Measurements from ENCODE around the gene TGIF2.
A peak's percentile ranks its signal among the peaks of the same experiment; 100 is the strongest.
"Not testable (repeated sequence)": the region's sequence is repeated elsewhere in the genome, so short reads cannot be mapped to it uniquely, and the experiment has no call there.

The TGIF2 gene

DNA sequence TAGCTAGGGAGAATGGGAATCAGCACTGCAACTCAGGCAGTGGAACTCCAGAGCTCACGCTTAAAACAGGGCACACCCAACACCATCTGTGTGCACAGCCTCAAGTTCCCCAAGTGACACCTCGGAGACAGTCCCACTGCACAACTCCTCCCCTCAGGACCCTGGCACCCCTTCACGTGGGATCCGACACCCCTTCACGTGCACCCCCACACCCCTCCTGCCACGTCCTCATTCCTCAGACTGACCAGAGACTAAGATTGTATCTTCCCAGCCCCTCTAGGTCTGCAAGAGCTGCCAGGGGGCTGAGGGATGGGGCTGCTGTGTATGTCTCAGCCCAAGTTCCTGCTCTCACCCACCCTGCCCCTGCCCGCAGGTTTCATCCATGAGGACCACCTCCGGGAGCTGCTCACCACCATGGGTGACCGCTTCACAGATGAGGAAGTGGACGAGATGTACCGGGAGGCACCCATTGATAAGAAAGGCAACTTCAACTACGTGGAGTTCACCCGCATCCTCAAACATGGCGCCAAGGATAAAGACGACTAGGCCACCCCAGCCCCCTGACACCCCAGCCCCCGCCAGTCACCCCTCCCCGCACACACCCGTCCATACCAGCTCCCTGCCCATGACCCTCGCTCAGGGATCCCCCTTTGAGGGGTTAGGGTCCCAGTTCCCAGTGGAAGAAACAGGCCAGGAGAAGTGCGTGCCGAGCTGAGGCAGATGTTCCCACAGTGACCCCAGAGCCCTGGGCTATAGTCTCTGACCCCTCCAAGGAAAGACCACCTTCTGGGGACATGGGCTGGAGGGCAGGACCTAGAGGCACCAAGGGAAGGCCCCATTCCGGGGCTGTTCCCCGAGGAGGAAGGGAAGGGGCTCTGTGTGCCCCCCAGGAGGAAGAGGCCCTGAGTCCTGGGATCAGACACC, 24.4 kb upstream of the TGIF2 start:
- H3K4me3 ChIP-seq (ENCODE audit: insufficient read length, low read depth), result no peak overlapping the region
- TF ChIP-seq YY1 (IDR thresholded peaks at IDR 0.05; ENCODE audit: insufficient read depth, insufficient read length) (no peak), SUZ12 (IDR thresholded peaks at IDR 0.05; ENCODE audit: extremely low read depth, insufficient read depth, insufficient read length) (no peak), ZNF274 (IDR thresholded peaks at IDR 0.05; ENCODE audit: low read depth, low read length) (no peak)
- H3K4me1 ChIP-seq (ENCODE audit: insufficient read depth, insufficient read length), result peaks cover 15% of the 10 kb centered on the region
- no peaks in the 10 kb centered on the region for H3K27me3 ChIP-seq (ENCODE audit: insufficient read depth, insufficient read length)
- H3K36me3 ChIP-seq (ENCODE audit: insufficient read depth, insufficient read length, low read length), result peaks cover 67% of the 10 kb centered on the region
- DNase-seq (ENCODE audit: low read depth, low spot score), result no peak
- no peaks in the 10 kb centered on the region for H3K9me3 ChIP-seq (ENCODE audit: insufficient read depth, low read length)
- no peak overlapping the region for H3K9ac ChIP-seq (ENCODE audit: insufficient read length, low read depth)

DNA sequence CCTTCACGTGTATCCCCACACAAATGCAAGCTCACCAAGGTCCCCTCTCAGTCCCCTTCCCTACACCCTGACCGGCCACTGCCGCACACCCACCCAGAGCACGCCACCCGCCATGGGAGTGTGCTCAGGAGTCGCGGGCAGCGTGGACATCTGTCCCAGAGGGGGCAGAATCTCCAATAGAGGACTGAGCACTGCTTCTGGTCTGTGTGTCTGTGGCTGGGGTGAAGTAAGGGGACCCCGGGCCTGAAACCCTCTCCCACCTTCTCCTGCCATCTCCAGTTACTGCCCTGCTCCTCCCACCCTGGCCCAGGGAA, 23.8 kb upstream of the TGIF2 start:
- Histone ChIP-seq H3K27me3 (ENCODE audit: insufficient read depth, insufficient read length) (no peaks in the 10 kb centered on the region), H3K4me3 (ENCODE audit: insufficient read length, low read depth) (no peak overlapping the region), H3K9me3 (ENCODE audit: insufficient read depth, low read length) (no peaks in the 10 kb centered on the region), H3K36me3 (ENCODE audit: insufficient read depth, insufficient read length, low read length) (peaks cover 60% of the 10 kb centered on the region), H3K4me1 (ENCODE audit: insufficient read depth, insufficient read length) (peaks cover 9% of the 10 kb centered on the region), H3K9ac (ENCODE audit: insufficient read length, low read depth) (no peak overlapping the region)
- DNase-seq (ENCODE audit: low read depth, low spot score), result no peak
- TF ChIP-seq SUZ12 (IDR thresholded peaks at IDR 0.05; ENCODE audit: extremely low read depth, insufficient read depth, insufficient read length), result no peak
- no peak for TF ChIP-seq YY1 (IDR thresholded peaks at IDR 0.05; ENCODE audit: insufficient read depth, insufficient read length)
- TF ChIP-seq ZNF274 (IDR thresholded peaks at IDR 0.05; ENCODE audit: low read depth, low read length), result no peak

DNA sequence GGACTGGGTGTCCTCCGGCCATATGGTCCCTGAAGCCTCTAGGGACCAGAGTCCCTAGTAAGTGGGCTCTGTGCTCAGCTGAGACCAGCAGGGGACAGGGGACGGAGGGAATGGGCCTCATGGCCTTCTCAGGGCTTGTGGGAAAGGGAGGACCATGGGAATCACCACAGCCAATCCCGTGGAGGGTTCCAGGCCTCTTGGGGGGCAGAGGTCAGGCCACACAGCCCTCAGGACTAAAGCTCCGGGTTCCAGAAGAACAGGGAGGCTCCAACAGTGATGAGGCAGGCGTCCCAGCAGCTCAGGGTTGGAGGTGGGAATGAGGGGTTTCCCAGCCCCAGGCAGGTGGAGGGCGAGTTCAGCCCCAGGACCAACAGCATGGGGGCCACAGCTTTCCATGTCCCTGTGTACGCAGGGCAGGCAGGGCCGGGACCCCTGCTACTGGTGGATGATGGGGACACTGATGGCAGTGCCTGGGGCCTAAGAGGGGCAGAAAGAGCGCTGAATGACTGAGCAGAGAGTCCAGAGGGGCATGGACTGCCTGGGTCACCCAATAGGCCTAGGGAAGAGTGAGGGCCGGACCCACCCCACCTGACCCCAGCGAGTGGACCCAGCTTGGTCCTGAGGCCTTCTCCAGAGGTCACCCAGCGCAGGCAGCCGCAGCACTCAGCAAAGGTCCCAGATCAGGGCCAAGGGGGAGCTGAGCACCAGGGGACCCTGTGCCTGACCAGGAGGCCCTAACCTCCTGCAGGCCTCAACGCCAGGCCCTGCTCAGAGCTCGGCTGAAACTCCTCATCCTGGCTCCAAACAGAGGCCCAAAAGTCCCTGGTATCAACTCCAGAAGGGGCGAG, 23.2 kb upstream of the TGIF2 start:
- no peak overlapping the region for H3K4me3 ChIP-seq (ENCODE audit: insufficient read length, low read depth)
- H3K9ac ChIP-seq (ENCODE audit: insufficient read length, low read depth), result peak overlapping the region; percentile 1
- H3K9me3 ChIP-seq (ENCODE audit: insufficient read depth, low read length), result no peaks in the 10 kb centered on the region
- peaks cover 8% of the 10 kb centered on the region for H3K4me1 ChIP-seq (ENCODE audit: insufficient read depth, insufficient read length)
- no peaks in the 10 kb centered on the region for H3K27me3 ChIP-seq (ENCODE audit: insufficient read depth, insufficient read length)
- H3K36me3 ChIP-seq (ENCODE audit: insufficient read depth, insufficient read length, low read length), result peaks cover 55% of the 10 kb centered on the region
- DNase-seq (ENCODE audit: low read depth, low spot score), result no peak
- TF ChIP-seq ZNF274 (IDR thresholded peaks at IDR 0.05; ENCODE audit: low read depth, low read length), result no peak
- TF ChIP-seq YY1 (IDR thresholded peaks at IDR 0.05; ENCODE audit: insufficient read depth, insufficient read length), result no peak

DNA sequence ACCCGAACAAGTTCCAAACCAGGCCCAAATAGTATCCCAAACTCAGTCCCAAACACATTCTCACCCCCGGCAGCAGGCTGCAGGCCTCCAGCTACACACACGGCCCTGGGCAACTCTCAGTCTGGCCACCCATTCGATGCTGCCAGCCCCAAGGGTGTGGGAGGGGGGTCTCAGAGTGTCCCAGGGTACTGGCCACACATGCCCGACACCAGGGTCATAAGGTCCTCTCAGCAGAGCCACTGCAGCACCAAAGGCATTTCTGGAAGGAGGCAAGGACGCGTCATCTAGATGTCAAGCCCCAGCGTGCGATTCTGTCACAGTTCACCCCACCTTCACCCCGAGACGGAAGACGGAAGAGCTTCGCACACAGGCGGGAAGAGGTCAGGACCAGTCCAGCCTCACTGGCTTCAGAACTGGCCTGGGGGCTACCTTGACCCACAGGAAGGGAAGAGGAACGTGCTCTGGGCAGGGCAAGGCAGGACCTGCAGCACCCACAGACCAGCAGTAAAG, 22.6 kb upstream of the TGIF2 start:
- TF ChIP-seq YY1 (IDR thresholded peaks at IDR 0.05; ENCODE audit: insufficient read depth, insufficient read length) (no peak), ZNF274 (IDR thresholded peaks at IDR 0.05; ENCODE audit: low read depth, low read length) (no peak), SUZ12 (IDR thresholded peaks at IDR 0.05; ENCODE audit: extremely low read depth, insufficient read depth, insufficient read length) (no peak)
- no peak for DNase-seq (ENCODE audit: low read depth, low spot score)

DNA sequence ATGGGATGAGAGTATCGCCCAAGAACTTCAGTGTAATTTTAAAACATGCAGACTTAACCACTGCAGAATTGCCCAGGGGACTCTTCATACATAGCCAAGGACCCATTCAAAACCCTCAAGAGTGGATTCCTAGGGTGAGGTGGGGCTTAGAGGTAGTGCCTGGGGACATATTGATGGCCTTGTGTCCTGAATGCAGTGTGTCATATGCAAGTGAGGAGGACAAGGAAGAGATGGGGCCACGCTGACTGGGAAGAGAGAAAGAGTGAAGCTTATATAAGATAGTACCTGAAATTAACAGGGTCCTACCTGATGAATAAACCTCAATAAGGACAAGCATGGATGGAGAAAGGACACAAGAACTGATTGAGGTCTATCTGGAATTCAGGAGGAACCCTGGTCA, 18.1 kb upstream of the TGIF2 start:
- peaks cover 5% of the 10 kb centered on the region for H3K4me1 ChIP-seq (ENCODE audit: insufficient read depth, insufficient read length)
- no peak overlapping the region for H3K9ac ChIP-seq (ENCODE audit: insufficient read length, low read depth)
- no peaks in the 10 kb centered on the region for H3K9me3 ChIP-seq (ENCODE audit: insufficient read depth, low read length)
- no peak for DNase-seq (ENCODE audit: low read depth, low spot score)
- peaks cover 9% of the 10 kb centered on the region for H3K36me3 ChIP-seq (ENCODE audit: insufficient read depth, insufficient read length, low read length)
- no peaks in the 10 kb centered on the region for H3K27me3 ChIP-seq (ENCODE audit: insufficient read depth, insufficient read length)
- H3K4me3 ChIP-seq (ENCODE audit: insufficient read length, low read depth), result no peak overlapping the region
- TF ChIP-seq YY1 (IDR thresholded peaks at IDR 0.05; ENCODE audit: insufficient read depth, insufficient read length) (no peak), ZNF274 (IDR thresholded peaks at IDR 0.05; ENCODE audit: low read depth, low read length) (no peak)

More for the DNA sequence above, 22.6 kb upstream of the TGIF2 start:
- no peaks in the 10 kb centered on the region for H3K27me3 ChIP-seq (ENCODE audit: insufficient read depth, insufficient read length)
- no peak overlapping the region for H3K4me3 ChIP-seq (ENCODE audit: insufficient read length, low read depth)
- H3K9me3 ChIP-seq (ENCODE audit: insufficient read depth, low read length), result no peaks in the 10 kb centered on the region
- peaks cover 51% of the 10 kb centered on the region for H3K36me3 ChIP-seq (ENCODE audit: insufficient read depth, insufficient read length, low read length)
- peak overlapping the region; percentile 1 for H3K9ac ChIP-seq (ENCODE audit: insufficient read length, low read depth)
- H3K4me1 ChIP-seq (ENCODE audit: insufficient read depth, insufficient read length), result peaks cover 9% of the 10 kb centered on the region

DNA sequence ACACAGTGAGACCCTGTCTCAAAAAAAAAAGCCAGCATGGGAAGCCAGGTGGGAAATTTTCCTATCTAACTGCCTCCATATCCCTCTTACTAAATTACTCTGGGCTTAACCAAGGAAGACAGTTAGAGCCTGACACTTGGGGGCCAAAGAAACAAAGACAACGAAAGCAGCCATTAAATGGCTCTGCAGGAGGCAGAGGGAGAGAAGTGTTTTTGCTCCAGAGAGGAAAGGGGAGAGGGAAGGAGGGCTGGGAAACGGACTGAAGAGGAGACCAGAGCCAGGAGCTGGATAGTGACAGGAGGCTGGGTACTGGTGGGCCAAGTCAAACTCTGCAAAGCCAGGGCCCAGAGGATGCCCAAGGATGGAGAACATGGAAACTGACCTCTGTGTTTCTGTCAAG, 10.7 kb upstream of the TGIF2 start:
- Histone ChIP-seq H3K36me3 (ENCODE audit: insufficient read depth, insufficient read length, low read length) (no peaks in the 10 kb centered on the region), H3K9me3 (ENCODE audit: insufficient read depth, low read length) (peaks cover 12% of the 10 kb centered on the region; the same call in 1 of the 2 replicates), H3K4me3 (ENCODE audit: insufficient read length, low read depth) (no peak overlapping the region), H3K27me3 (ENCODE audit: insufficient read depth, insufficient read length) (no peaks in the 10 kb centered on the region), H3K4me1 (ENCODE audit: insufficient read depth, insufficient read length) (peaks cover 3% of the 10 kb centered on the region), H3K9ac (ENCODE audit: insufficient read length, low read depth) (peak overlapping the region; percentile 8)
- TF ChIP-seq ZNF274 (IDR thresholded peaks at IDR 0.05; ENCODE audit: low read depth, low read length) (no peak), SUZ12 (IDR thresholded peaks at IDR 0.05; ENCODE audit: extremely low read depth, insufficient read depth, insufficient read length) (no peak), YY1 (IDR thresholded peaks at IDR 0.05; ENCODE audit: insufficient read depth, insufficient read length) (no peak)
- DNase-seq (ENCODE audit: low read depth, low spot score), result no peak

DNA sequence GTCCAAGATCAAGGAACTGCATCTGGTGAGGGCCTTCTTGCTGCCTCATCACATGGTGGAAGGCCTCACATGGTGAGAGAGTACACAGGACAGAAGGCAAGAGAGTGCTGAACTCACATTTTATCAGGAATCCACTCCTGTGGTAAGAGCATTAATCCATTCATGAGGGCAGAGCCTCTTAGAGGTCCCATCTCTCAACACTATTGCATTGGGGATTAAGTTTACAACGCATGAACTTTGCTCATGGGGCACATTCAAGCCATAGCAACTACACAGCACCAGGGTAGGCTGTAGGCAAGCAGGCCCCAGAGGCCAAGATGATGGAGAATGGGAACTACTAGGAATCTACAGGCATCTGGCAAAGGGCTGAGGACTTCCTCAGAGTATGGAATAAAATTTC, 10.0 kb upstream of the TGIF2 start:
- DNase-seq (ENCODE audit: low read depth, low spot score), result no peak
- no peaks in the 10 kb centered on the region for H3K36me3 ChIP-seq (ENCODE audit: insufficient read depth, insufficient read length, low read length)
- TF ChIP-seq SUZ12 (IDR thresholded peaks at IDR 0.05; ENCODE audit: extremely low read depth, insufficient read depth, insufficient read length) (no peak), ZNF274 (IDR thresholded peaks at IDR 0.05; ENCODE audit: low read depth, low read length) (no peak)
- peaks cover 3% of the 10 kb centered on the region for H3K4me1 ChIP-seq (ENCODE audit: insufficient read depth, insufficient read length)
- H3K4me3 ChIP-seq (ENCODE audit: insufficient read length, low read depth), result no peak overlapping the region
- H3K9ac ChIP-seq (ENCODE audit: insufficient read length, low read depth), result no peak overlapping the region
- no peaks in the 10 kb centered on the region for H3K27me3 ChIP-seq (ENCODE audit: insufficient read depth, insufficient read length)
- peaks cover 12% of the 10 kb centered on the region; the same call in 1 of the 2 replicates for H3K9me3 ChIP-seq (ENCODE audit: insufficient read depth, low read length)

DNA sequence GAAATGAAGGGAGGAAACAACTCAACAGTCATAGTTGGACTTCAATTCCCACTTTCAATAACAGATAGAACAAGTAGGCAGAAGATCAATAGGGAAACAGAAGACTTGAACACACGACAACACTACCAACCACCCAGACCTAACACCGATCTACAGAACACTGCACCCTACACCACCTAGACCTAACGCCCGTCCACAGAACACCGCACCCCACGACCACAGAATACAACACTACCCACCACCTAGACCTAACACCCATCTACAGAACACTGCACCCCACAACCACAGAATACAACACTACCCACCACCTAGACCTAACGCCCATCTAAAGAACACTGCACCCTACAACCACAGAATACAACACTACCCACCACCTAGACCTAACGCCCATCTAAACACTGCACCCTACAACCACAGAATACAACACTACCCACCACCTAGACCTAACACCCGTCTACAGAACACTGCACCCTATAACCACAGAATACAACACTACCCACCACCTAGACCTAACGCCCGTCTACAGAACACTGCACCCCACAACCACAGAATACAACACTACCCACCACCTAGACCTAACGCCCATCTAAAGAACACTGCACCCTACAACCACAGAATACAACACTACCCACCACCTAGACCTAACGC, 9.2 kb upstream of the TGIF2 start:
- not testable (repeated sequence) for H3K4me3 ChIP-seq (ENCODE audit: insufficient read length, low read depth); H3K4me1 ChIP-seq (ENCODE audit: insufficient read depth, insufficient read length); H3K9ac ChIP-seq (ENCODE audit: insufficient read length, low read depth); H3K27me3 ChIP-seq (ENCODE audit: insufficient read depth, insufficient read length); H3K36me3 ChIP-seq (ENCODE audit: insufficient read depth, insufficient read length, low read length); DNase-seq (ENCODE audit: low read depth, low spot score)
- peaks cover 12% of the 10 kb centered on the region; the same call in 1 of the 2 replicates for H3K9me3 ChIP-seq (ENCODE audit: insufficient read depth, low read length)

DNA sequence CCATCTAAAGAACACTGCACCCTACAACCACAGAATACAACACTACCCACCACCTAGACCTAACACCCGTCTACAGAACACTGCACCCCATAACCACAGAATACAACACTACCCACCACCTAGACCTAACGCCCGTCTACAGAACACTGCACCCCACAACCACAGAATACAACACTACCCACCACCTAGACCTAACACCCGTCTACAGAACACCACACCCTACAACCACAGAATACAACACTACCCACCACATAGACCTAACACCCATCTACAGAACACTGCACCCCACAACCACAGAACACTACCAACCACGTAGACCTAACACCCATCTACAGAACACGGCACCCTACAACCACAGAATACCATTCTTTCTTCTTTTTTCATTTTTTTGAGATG, 8.7 kb upstream of the TGIF2 start:
- H3K27me3 ChIP-seq (ENCODE audit: insufficient read depth, insufficient read length); DNase-seq (ENCODE audit: low read depth, low spot score); H3K4me1 ChIP-seq (ENCODE audit: insufficient read depth, insufficient read length): not testable (repeated sequence)

More for the DNA sequence above, 8.7 kb upstream of the TGIF2 start:
- not testable (repeated sequence) for H3K36me3 ChIP-seq (ENCODE audit: insufficient read depth, insufficient read length, low read length); H3K4me3 ChIP-seq (ENCODE audit: insufficient read length, low read depth); H3K9ac ChIP-seq (ENCODE audit: insufficient read length, low read depth)
- peaks cover 12% of the 10 kb centered on the region; the same call in 1 of the 2 replicates for H3K9me3 ChIP-seq (ENCODE audit: insufficient read depth, low read length)

Measured in NT2/D1 (cell line).